ENCODE measurements around the gene DSTN.

GRCh38 chr20:17611540-17612286, 41.8 kb downstream of the DSTN start:
- TF ChIP-seq TARDBP (IDR thresholded peaks at IDR 0.05) (no peak), FOXA1 (IDR thresholded peaks at IDR 0.05) (no peak), FOXK2 (IDR thresholded peaks at IDR 0.05) (no peak), SP1 (IDR thresholded peaks at IDR 0.05) (no peak), HDGF (IDR thresholded peaks at IDR 0.05; ENCODE audit: borderline replicate concordance) (no peak), LEF1 (IDR thresholded peaks at IDR 0.05; ENCODE audit: borderline replicate concordance) (no peak), ZNF384 (IDR thresholded peaks at IDR 0.05) (no peak), CTBP1 (IDR thresholded peaks at IDR 0.05; ENCODE audit: borderline replicate concordance) (no peak), L3MBTL2 (conservative IDR thresholded peaks at IDR 0.05) (no peak), FOXM1 (IDR thresholded peaks at IDR 0.05; ENCODE audit: borderline replicate concordance) (no peak), ELF4 (IDR thresholded peaks at IDR 0.05) (no peak), ARNT (IDR thresholded peaks at IDR 0.05) (no peak), BHLHE40 (IDR thresholded peaks at IDR 0.05; ENCODE audit: borderline replicate concordance) (no peak)
